ENCODE results near the gene CDK16. TPM values are rescaled to one million over a fixed set of nuclear protein-coding genes. Genes with fewer than 3 reads are reported as not detected.

CDK16 gene
- 100 to 1,000 TPM; 105 to 181 (median 151) TPM for total RNA-seq

GRCh38 chrX:47218280-47218919 lies at the start of gene CDK16:
TSS of gene CDK16 (plus strand) at chrX:47218681. CDS start at chrX:47223558, 4,877 bp downstream.
- Histone ChIP-seq H3K9me3 (no peaks in the 10 kb centered on the region), H3K36me3 (peaks cover 0 to 10% (median 1%) of the 10 kb centered on the region in 4 donors), H3K4me3 (peak within 1 kb of the TSS; percentile 83 to 99 (median 94)), H3K4me1 (peaks cover 7 to 33% (median 20%) of the 10 kb centered on the region in 4 donors), H3K27me3 (no peaks in the 10 kb centered on the region), H3K27ac (peak within 1 kb of the TSS; percentile 96 to 100 (median 99))
- intact Hi-C loops (cut with DNase I; ENCODE audit: low total_unique reads) (no loop called here), in situ Hi-C loops (cut with MboI; ENCODE audit: low pct_ligation_motif_present in 1 of 4, low pct_unique_long_range_greater_than_20kb in 1 of 4, low sequenced_read_pairs in 3 of 4) (loop anchor here in 1 of 4 donors (25.0 kb wide), 1 partner anchor 319 kb away; no protein-coding TSS in a partner anchor)
- peak; percentile 86 for DNase-seq
- WGBS, 2 donors (ENCODE audit: low coverage in 1 of 2) = 12% methylated on average over 60 of the region's 61 CpGs; no CpG with 5 or more reads in 1 of the 2 donors
- TF ChIP-seq POLR2AphosphoS5 (IDR thresholded peaks at IDR 0.05) (peak; percentile 94 to 95 (median 94)), POLR2A (IDR thresholded peaks at IDR 0.05) (peak; percentile 86), CTCF (IDR thresholded peaks at IDR 0.05) (peak in 1 of 5 experiments; percentile 28), EP300 (IDR thresholded peaks at IDR 0.05; ENCODE audit: low read depth) (no peak)

- Histone ChIP-seq H3K36me3 (no peaks in the 10 kb centered on the region), H3K4me3 (no peak overlapping the region), H3K27me3 (no peaks in the 10 kb centered on the region), H3K27ac (no peak overlapping the region), H3K9me3 (no peaks in the 10 kb centered on the region), H3K4me1 (no peaks in the 10 kb centered on the region)
- intact Hi-C loops (cut with DNase I; ENCODE audit: low total_unique reads) = no loop called here
- in situ Hi-C loops (cut with MboI; ENCODE audit: low pct_ligation_motif_present in 1 of 4, low pct_unique_long_range_greater_than_20kb in 1 of 4, low sequenced_read_pairs in 3 of 4) = no loop called here
- no peak for TF ChIP-seq POLR2A (IDR thresholded peaks at IDR 0.05)
- TF ChIP-seq POLR2AphosphoS5 (IDR thresholded peaks at IDR 0.05) = no peak
- no peak for TF ChIP-seq EP300 (IDR thresholded peaks at IDR 0.05; ENCODE audit: low read depth)
- TF ChIP-seq CTCF (IDR thresholded peaks at IDR 0.05) = no peak
- no peak for DNase-seq
- WGBS, 2 donors (ENCODE audit: low coverage in 1 of 2) = 93% methylated on average over 19 of the region's 19 CpGs; no CpG with 5 or more reads in 1 of the 2 donors
Observed at GRCh38 chrX:47169273-47169672, 49.2 kb upstream of the CDK16 start.

GRCh38 chrX:47169726-47170515 lies 48.6 kb upstream of the CDK16 start:
- intact Hi-C loops (cut with DNase I; ENCODE audit: low total_unique reads) = no loop called here

More at GRCh38 chrX:47169726-47170515, 48.6 kb upstream of the CDK16 start:
- Histone ChIP-seq H3K36me3 (no peaks in the 10 kb centered on the region), H3K27me3 (no peaks in the 10 kb centered on the region), H3K4me1 (no peaks in the 10 kb centered on the region), H3K4me3 (no peak overlapping the region), H3K27ac (no peak overlapping the region), H3K9me3 (no peaks in the 10 kb centered on the region)
- in situ Hi-C loops (cut with MboI; ENCODE audit: low pct_ligation_motif_present in 1 of 4, low pct_unique_long_range_greater_than_20kb in 1 of 4, low sequenced_read_pairs in 3 of 4) = no loop called here
- TF ChIP-seq CTCF (IDR thresholded peaks at IDR 0.05) = no peak
- no peak for TF ChIP-seq POLR2AphosphoS5 (IDR thresholded peaks at IDR 0.05)
- no peak for TF ChIP-seq EP300 (IDR thresholded peaks at IDR 0.05; ENCODE audit: low read depth)
- no peak for TF ChIP-seq POLR2A (IDR thresholded peaks at IDR 0.05)
- WGBS, 2 donors (ENCODE audit: low coverage in 1 of 2) = 68% methylated on average over 13 of the region's 13 CpGs; no CpG with 5 or more reads in 1 of the 2 donors
- DNase-seq = no peak

Data from transverse colon (tissue), 4 donors.